ENCODE data around the gene CYP4A22. TPM values are rescaled to one million over a fixed set of nuclear protein-coding genes. Genes with fewer than 3 reads are reported as not detected.
"Not testable (repeated sequence)": the region's sequence is repeated elsewhere in the genome, so short reads cannot be mapped to it uniquely, and the experiment has no call there.

Gene CYP4A22
- total RNA-seq, 1 experiment from 2014 or later: not detected

DNA sequence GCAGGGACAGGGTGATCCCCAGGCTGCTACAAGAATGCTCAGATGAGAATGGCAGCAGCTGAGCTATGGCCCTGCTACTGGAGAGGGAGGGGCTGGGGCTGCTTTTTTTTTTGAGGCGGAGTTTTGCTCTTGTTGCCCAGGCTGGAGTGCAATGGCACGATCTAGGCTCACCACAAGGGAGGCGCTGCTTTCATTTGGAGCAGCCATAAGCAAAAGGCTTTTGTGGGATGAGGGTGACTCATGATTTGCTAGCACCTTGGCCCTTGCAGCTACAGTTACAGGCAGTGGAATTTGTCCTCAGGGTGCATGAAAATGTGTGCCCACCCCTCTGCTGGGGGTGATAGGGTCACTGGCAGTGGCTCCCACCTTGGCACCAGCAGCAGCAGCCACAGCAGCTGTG is 32.4 kb upstream of the CYP4A22 start:
- Histone ChIP-seq H3K36me3 (ENCODE audit: control insufficient read depth, insufficient read depth, low read length) (no peaks in the 10 kb centered on the region), H3K4me3 (ENCODE audit: low read depth, low read length) (no peak overlapping the region), H3K27me3 (replicated peaks; ENCODE audit: control insufficient read depth, insufficient read depth, low read length) (no peaks in the 10 kb centered on the region), H3K4me1 (no peaks in the 10 kb centered on the region), H3K9me3 (no peaks in the 10 kb centered on the region)
- DNase-seq: no peak
- Mint-ChIP-seq H3K36me3 (ENCODE audit: insufficient read depth, unreplicated experiment) (no peaks in the 10 kb centered on the region), H3K27ac (ENCODE audit: unreplicated experiment) (no peak overlapping the region), H3K4me1 (ENCODE audit: low read depth, unreplicated experiment) (no peaks in the 10 kb centered on the region), H3K27me3 (ENCODE audit: insufficient read depth, unreplicated experiment) (peaks cover 3% of the 10 kb centered on the region), H3K4me3 (ENCODE audit: unreplicated experiment) (no peak overlapping the region), H3K9me3 (ENCODE audit: unreplicated experiment) (peaks cover 15% of the 10 kb centered on the region)
- CTCF ChIA-PET: no interaction called here
- TF ChIP-seq, protein P1, sequence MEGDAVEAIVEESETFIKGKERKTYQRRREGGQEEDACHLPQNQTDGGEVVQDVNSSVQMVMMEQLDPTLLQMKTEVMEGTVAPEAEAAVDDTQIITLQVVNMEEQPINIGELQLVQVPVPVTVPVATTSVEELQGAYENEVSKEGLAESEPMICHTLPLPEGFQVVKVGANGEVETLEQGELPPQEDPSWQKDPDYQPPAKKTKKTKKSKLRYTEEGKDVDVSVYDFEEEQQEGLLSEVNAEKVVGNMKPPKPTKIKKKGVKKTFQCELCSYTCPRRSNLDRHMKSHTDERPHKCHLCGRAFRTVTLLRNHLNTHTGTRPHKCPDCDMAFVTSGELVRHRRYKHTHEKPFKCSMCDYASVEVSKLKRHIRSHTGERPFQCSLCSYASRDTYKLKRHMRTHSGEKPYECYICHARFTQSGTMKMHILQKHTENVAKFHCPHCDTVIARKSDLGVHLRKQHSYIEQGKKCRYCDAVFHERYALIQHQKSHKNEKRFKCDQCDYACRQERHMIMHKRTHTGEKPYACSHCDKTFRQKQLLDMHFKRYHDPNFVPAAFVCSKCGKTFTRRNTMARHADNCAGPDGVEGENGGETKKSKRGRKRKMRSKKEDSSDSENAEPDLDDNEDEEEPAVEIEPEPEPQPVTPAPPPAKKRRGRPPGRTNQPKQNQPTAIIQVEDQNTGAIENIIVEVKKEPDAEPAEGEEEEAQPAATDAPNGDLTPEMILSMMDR (IDR thresholded peaks at IDR 0.05; ENCODE audit: insufficient read depth in 1 of 2, low read depth in 1 of 2, low read length in 1 of 2, severe bottlenecking in 1 of 2, unreplicated experiment in 1 of 2): no peak
- BruUV-seq (replicated peaks): no TSS peak
- POLR2A ChIA-PET: no interaction called here
- intact Hi-C loops (cut with micrococcal nuclease; ENCODE audit: unreplicated experiment): no loop called here

DNA sequence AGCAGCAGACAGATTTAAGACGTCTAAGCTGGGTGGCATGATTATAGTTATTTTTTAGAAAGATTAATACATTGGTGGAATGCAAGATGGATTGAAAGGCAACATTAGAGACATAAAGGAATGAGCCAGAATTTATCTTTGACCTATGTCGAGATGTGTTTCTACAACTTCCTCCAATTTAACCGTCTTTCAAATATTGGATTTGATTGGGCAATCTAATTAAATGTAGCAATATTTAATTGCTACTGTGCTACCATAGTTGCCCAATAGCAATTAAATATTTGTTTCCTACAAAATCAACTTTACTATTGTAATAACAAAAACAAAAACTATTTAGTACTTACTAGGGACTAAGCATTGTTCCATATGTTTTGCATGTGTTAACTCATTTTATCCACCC is 30.4 kb upstream of the CYP4A22 start:
- Mint-ChIP-seq H3K27ac (ENCODE audit: unreplicated experiment) (no peak overlapping the region), H3K9me3 (ENCODE audit: unreplicated experiment) (peaks cover 9% of the 10 kb centered on the region), H3K4me3 (ENCODE audit: unreplicated experiment) (no peak overlapping the region), H3K36me3 (ENCODE audit: insufficient read depth, unreplicated experiment) (no peaks in the 10 kb centered on the region), H3K27me3 (ENCODE audit: insufficient read depth, unreplicated experiment) (no peaks in the 10 kb centered on the region), H3K4me1 (ENCODE audit: low read depth, unreplicated experiment) (no peaks in the 10 kb centered on the region)
- no peaks in the 10 kb centered on the region for H3K4me1 ChIP-seq
- CTCF ChIA-PET: no interaction called here
- BruUV-seq (replicated peaks): no TSS peak
- no peak overlapping the region for H3K4me3 ChIP-seq (ENCODE audit: low read depth, low read length)
- no peak for DNase-seq
- no peaks in the 10 kb centered on the region for H3K36me3 ChIP-seq (ENCODE audit: control insufficient read depth, insufficient read depth, low read length)
- POLR2A ChIA-PET: no interaction called here
- H3K27me3 ChIP-seq (replicated peaks; ENCODE audit: control insufficient read depth, insufficient read depth, low read length): no peaks in the 10 kb centered on the region
- intact Hi-C loops (cut with micrococcal nuclease; ENCODE audit: unreplicated experiment): no loop called here
- no peaks in the 10 kb centered on the region for H3K9me3 ChIP-seq
- TF ChIP-seq, protein P1 (IDR thresholded peaks at IDR 0.05; ENCODE audit: insufficient read depth in 1 of 2, low read depth in 1 of 2, low read length in 1 of 2, severe bottlenecking in 1 of 2, unreplicated experiment in 1 of 2): no peak

DNA sequence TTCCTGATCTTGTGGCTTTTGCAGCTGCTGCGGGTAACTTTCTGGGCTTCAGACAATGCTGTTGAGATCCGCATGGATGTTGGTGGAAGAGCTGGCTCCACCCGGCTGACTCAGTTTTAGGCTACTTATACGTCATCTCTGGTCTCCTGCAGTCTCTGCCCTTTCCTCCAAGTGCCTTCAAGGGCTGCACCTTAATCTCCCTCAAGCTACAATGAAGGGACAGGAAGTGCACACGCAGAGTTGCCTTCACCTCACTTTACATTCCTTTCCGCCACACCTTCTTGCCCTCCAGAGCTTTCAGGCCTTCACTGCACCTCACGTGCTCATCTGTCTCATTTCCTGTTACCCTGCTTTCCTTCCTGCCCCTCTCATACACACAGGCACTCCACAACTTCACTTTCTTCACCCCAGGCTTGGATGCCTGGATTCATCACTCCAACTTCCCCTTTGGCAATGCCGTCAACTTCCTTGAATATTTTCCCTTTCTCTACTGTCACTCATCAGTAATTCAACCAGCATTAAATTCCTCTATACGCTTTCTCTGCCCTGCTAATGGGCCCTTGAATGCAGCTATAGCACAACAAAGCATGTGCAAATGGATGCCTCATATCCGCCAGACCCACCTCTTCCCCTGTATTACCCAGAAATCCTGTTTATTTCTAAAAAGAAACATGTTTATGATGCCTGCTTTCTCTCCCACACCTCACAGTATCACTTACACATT is 29.2 kb upstream of the CYP4A22 start:
- H3K9me3 Mint-ChIP-seq (ENCODE audit: unreplicated experiment); H3K36me3 Mint-ChIP-seq (ENCODE audit: insufficient read depth, unreplicated experiment); H3K27me3 ChIP-seq (replicated peaks; ENCODE audit: control insufficient read depth, insufficient read depth, low read length); intact Hi-C loops (cut with micrococcal nuclease; ENCODE audit: unreplicated experiment); H3K36me3 ChIP-seq (ENCODE audit: control insufficient read depth, insufficient read depth, low read length); BruUV-seq (replicated peaks); H3K4me1 ChIP-seq; H3K27ac Mint-ChIP-seq (ENCODE audit: unreplicated experiment); H3K4me1 Mint-ChIP-seq (ENCODE audit: low read depth, unreplicated experiment); H3K9me3 ChIP-seq; H3K4me3 Mint-ChIP-seq (ENCODE audit: unreplicated experiment); H3K27me3 Mint-ChIP-seq (ENCODE audit: insufficient read depth, unreplicated experiment); H3K4me3 ChIP-seq (ENCODE audit: low read depth, low read length); POLR2A ChIA-PET: not testable (repeated sequence)
- CTCF ChIA-PET: interaction anchor here (0.5 kb wide), 1 partner anchor 23 kb away, joined by 4 read pairs; no protein-coding TSS in a partner anchor
- peak; percentile 3 to 47 for DNase-seq

DNA sequence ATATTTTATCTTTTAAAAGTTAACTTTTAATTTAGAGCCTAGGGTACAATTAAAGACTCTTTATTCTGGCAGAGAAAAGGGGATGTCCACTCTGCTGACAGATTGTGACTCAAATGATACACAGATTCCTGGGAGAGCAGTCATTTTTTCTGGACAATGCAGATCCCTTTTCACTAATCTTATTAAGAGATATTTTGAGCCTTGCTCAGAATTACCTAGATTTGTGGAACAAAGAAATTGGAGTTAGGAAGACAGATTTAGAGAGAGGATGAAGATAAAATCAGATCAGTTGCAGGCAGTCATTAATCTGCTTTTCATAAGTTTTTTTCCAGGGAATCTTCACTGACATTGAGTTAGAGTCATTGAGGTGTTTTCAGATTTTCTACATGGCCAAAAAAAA is 27.8 kb upstream of the CYP4A22 start:
- H3K9me3 ChIP-seq; BruUV-seq (replicated peaks); H3K27ac Mint-ChIP-seq (ENCODE audit: unreplicated experiment); H3K4me3 ChIP-seq (ENCODE audit: low read depth, low read length); H3K36me3 ChIP-seq (ENCODE audit: control insufficient read depth, insufficient read depth, low read length); H3K4me1 ChIP-seq; H3K9me3 Mint-ChIP-seq (ENCODE audit: unreplicated experiment); H3K27me3 ChIP-seq (replicated peaks; ENCODE audit: control insufficient read depth, insufficient read depth, low read length); H3K4me3 Mint-ChIP-seq (ENCODE audit: unreplicated experiment); intact Hi-C loops (cut with micrococcal nuclease; ENCODE audit: unreplicated experiment); H3K4me1 Mint-ChIP-seq (ENCODE audit: low read depth, unreplicated experiment); H3K36me3 Mint-ChIP-seq (ENCODE audit: insufficient read depth, unreplicated experiment); H3K27me3 Mint-ChIP-seq (ENCODE audit: insufficient read depth, unreplicated experiment); POLR2A ChIA-PET; CTCF ChIA-PET; DNase-seq: not testable (repeated sequence)

Measured in Caco-2 (cell line).